H1 (cell line): ENCODE data around the gene RABIF. TPM values are rescaled to one million over a fixed set of nuclear protein-coding genes. Genes with fewer than 3 reads are reported as not detected.

ENCODE experiments used
- EP300 ChIP-seq, 2 experiments: IDR thresholded peaks; 1 replicate in 1 of 2; 2 replicates in 1 of 2; pipeline ENCODE4 v1.6.1; 2011 to 2012; ENCODE audit warnings: low read depth in 2 of 2, low read length in 2 of 2, mild to moderate bottlenecking in 2 of 2, borderline replicate concordance in 1 of 2, inconsistent platforms in 1 of 2, moderate library complexity in 1 of 2
- RAD21 ChIP-seq, 2 experiments: IDR thresholded peaks in 1 of 2; conservative IDR thresholded peaks in 1 of 2; 2 replicates each; pipeline ENCODE4 v1.6.1; 2011; ENCODE audit warnings: low read depth in 2 of 2, low read length in 2 of 2, improper control_type of control experiment in 1 of 2, inconsistent platforms in 1 of 2, mild to moderate bottlenecking in 1 of 2, moderate library complexity in 1 of 2
- polyA plus RNA-seq, 7 experiments: library from polyadenylated mRNA; depleted of rRNA in 3 of 7; stranded (reverse) in 5 of 7; unstranded in 2 of 7; fragments of >200 nt in 5 of 7; fragments of 200-250 nt in 2 of 7; gene quantifications; 1 replicate in 5 of 7; 2 replicates in 1 of 7; 4 replicates in 1 of 7; pipeline versions ENCODE4 v1.2.1 to v1.2.3, GENCODE V29; 2011 to 2013; ENCODE audit warnings: missing spikeins in 2 of 7, mixed read lengths in 2 of 7
- total RNA-seq: library from RNA; stranded (reverse); fragmentation: NEBNext Ultra II Directional; extraction: Animal tissue kit (Norgen Biotek cat#: 25700); gene quantifications from 2 replicates; pipeline ENCODE4 v1.2.1, GENCODE V29; 2021

Gene RABIF
- total and polyA plus RNA-seq, 2 of the 8 experiments (the other 6 are each of a cell fraction or from before 2014, with no cell fraction given) = 5.6 to 6.9 TPM

DNA sequence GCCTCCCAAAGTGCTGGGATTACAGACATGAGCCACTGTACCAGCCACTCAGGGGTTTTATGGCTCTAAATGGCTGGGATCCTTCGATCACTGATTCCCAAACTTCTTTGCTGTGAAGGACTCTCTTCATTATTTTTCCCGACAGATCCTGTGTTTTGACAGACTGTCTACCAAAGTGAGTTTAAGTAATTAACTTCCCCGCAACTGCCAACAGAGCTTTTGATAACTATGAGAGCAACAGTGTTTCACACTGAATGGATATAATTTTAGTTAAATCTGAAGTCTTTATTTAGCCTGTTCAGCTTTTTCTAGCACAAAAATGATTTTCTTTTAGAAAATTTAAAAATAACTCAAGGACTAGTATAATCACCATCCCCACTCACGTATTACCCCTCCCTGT lies 12.6 kb upstream of the RABIF start (continued):
- TF ChIP-seq EP300 (IDR thresholded peaks at IDR 0.05; ENCODE audit: borderline replicate concordance in 1 of 2, low read depth in 2 of 2, low read length in 2 of 2) (no peak), RAD21 (IDR thresholded peaks at IDR 0.05 in 1 of 2, conservative IDR thresholded peaks at IDR 0.05 in 1 of 2; ENCODE audit: low read depth in 2 of 2, low read length in 2 of 2) (no peak)
